ENCODE data around the gene RALGPS2. TPM values are rescaled to one million over a fixed set of nuclear protein-coding genes. Genes with fewer than 3 reads are reported as not detected.

The RALGPS2 gene
- total and polyA plus RNA-seq, 2 of the 13 experiments (the other 11 are each of a cell fraction or from before 2014, with no cell fraction given), result 15.6 to 36.0 TPM

DNA sequence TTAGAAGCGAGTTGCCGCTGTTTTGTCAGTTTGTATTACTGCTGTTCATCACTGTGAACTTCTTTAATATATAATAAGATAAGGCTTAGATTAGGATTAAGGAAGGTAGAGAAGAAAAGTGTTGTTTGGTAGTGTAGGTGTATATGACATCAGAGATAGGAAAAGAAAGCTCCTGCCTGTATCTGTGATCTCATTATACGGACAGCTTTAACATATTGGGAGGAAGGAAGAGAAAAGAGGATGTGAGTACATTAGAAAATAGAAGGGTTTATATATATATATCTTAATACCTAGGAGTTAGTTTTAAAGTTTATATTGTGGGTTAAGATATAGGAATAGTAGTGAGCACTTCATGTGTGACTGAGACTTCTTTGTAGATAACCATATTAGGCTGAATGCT is 71.0 kb downstream of the RALGPS2 start:
- H3K4me3 ChIP-seq (replicated peaks in 1 of 3; ENCODE audit: insufficient read depth in 1 of 3, low read depth in 2 of 3, low read length in 3 of 3), result no peak overlapping the region
- no peak for TF ChIP-seq POLR2G (IDR thresholded peaks at IDR 0.05; ENCODE audit: low read depth, low read length)
- TF ChIP-seq MIXL1 (CRISPR knock-in tag; IDR thresholded peaks at IDR 0.05), result no peak
- no peak for TF ChIP-seq ZNF839 (CRISPR knock-in tag; IDR thresholded peaks at IDR 0.05; ENCODE audit: borderline replicate concordance)
- TF ChIP-seq MED13 (CRISPR knock-in tag; IDR thresholded peaks at IDR 0.05), result no peak
- TF ChIP-seq ZMYM2 (CRISPR knock-in tag; IDR thresholded peaks at IDR 0.05), result no peak
- no peak for TF ChIP-seq ZNF816 (CRISPR knock-in tag; IDR thresholded peaks at IDR 0.05; ENCODE audit: borderline replicate concordance)
- TF ChIP-seq ZNF460 (CRISPR knock-in tag; IDR thresholded peaks at IDR 0.05; ENCODE audit: borderline replicate concordance), result no peak
- no peak for TF ChIP-seq GMEB1 (CRISPR knock-in tag; IDR thresholded peaks at IDR 0.05; ENCODE audit: borderline replicate concordance)
- no peak for TF ChIP-seq TEAD2 (CRISPR knock-in tag; IDR thresholded peaks at IDR 0.05)
- no peak for TF ChIP-seq NR0B2 (CRISPR knock-in tag; IDR thresholded peaks at IDR 0.05)
- TF ChIP-seq KDM1A (CRISPR knock-in tag; IDR thresholded peaks at IDR 0.05), result no peak
- no peak for FAIRE-seq
- BruUV-seq (replicated peaks), result no TSS peak
- no peaks in the 10 kb centered on the region for H3K4me1 ChIP-seq (ENCODE audit: insufficient read depth, low read length)
- H3K9me3 ChIP-seq (ENCODE audit: low read length), result no peaks in the 10 kb centered on the region
- H3K9ac ChIP-seq (ENCODE audit: insufficient read depth, low read depth, low read length), result no peak overlapping the region
- no peak for ATAC-seq
- ChIA-PET CTCF (ENCODE audit: low intra/inter-chr PET ratio, low total read pairs) (no interaction called here), POLR2A (no interaction called here)
- no peak for DNase-seq (ENCODE audit: low spot score)
- in situ Hi-C loops (cut with HindIII; ENCODE audit: extremely low pct_ligation_motif_present, low pct_unique_long_range_greater_than_20kb), result no loop called here
- H4K20me1 ChIP-seq (ENCODE audit: insufficient read depth, low read length), result no peaks in the 10 kb centered on the region
- no peaks in the 10 kb centered on the region for H3K79me2 ChIP-seq (ENCODE audit: insufficient read depth, low read length)
- no peaks in the 10 kb centered on the region for H3K27me3 ChIP-seq (ENCODE audit: control insufficient read depth in 1 of 2, insufficient read depth in 2 of 2, low read length in 2 of 2)
- WGBS (ENCODE audit: low lambda C conversion rate), result 97% methylated on average over 3 of the region's 3 CpGs
- H3K4me2 ChIP-seq (ENCODE audit: low read depth, low read length), result no peak overlapping the region
- no peak overlapping the region for H3K27ac ChIP-seq (ENCODE audit: extremely low read length, insufficient read depth, low read length)
- H2AFZ ChIP-seq (ENCODE audit: low read length), result no peak overlapping the region
- H3K36me3 ChIP-seq (replicated peaks in 1 of 2; ENCODE audit: control insufficient read depth in 1 of 2, insufficient read depth in 2 of 2, low read length in 2 of 2), result peaks cover 0 to 17% of the 10 kb centered on the region in 2 experiments; a peak in 2 of 5 replicates
- intact Hi-C loops (cut with micrococcal nuclease; ENCODE audit: unreplicated experiment), result loop anchor here (2.0 kb wide), 1 partner anchor 75 kb away; the partner anchor contains the start of gene ANGPTL1

Measured in HepG2 (cell line).